Measurements from ENCODE around the gene AKT2. TPM values are rescaled to one million over a fixed set of nuclear protein-coding genes. Genes with fewer than 3 reads are reported as not detected.

Gene AKT2
- total and polyA plus RNA-seq, 12 donors: 56.7 to 147 (median 123) TPM

GRCh38 chr19:40309666-40310065, 24.5 kb upstream of the AKT2 start:
- H3K36me3 ChIP-seq: no peaks in the 10 kb centered on the region
- no peaks in the 10 kb centered on the region for H3K27me3 ChIP-seq
- H3K4me1 ChIP-seq: peaks cover 0 to 4% (median 0%) of the 10 kb centered on the region in 9 donors
- WGBS, 2 donors: 85 to 86% methylated on average over 1 of the region's 1 CpG
- ATAC-seq (no peak), DNase-seq (no peak)
- TF ChIP-seq, protein P1, sequence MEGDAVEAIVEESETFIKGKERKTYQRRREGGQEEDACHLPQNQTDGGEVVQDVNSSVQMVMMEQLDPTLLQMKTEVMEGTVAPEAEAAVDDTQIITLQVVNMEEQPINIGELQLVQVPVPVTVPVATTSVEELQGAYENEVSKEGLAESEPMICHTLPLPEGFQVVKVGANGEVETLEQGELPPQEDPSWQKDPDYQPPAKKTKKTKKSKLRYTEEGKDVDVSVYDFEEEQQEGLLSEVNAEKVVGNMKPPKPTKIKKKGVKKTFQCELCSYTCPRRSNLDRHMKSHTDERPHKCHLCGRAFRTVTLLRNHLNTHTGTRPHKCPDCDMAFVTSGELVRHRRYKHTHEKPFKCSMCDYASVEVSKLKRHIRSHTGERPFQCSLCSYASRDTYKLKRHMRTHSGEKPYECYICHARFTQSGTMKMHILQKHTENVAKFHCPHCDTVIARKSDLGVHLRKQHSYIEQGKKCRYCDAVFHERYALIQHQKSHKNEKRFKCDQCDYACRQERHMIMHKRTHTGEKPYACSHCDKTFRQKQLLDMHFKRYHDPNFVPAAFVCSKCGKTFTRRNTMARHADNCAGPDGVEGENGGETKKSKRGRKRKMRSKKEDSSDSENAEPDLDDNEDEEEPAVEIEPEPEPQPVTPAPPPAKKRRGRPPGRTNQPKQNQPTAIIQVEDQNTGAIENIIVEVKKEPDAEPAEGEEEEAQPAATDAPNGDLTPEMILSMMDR (IDR thresholded peaks at IDR 0.05): no peak
- no peak overlapping the region for H3K4me3 ChIP-seq
- no peaks in the 10 kb centered on the region for H3K9me3 ChIP-seq
- intact Hi-C loops (cut with DNase I): loop anchor here in 9 of 10 donors (5.0 to 10.0 kb wide), 8 partner anchors 165 to 325 kb away; no protein-coding TSS in a partner anchor
- no peak overlapping the region for H3K27ac ChIP-seq

DNA sequence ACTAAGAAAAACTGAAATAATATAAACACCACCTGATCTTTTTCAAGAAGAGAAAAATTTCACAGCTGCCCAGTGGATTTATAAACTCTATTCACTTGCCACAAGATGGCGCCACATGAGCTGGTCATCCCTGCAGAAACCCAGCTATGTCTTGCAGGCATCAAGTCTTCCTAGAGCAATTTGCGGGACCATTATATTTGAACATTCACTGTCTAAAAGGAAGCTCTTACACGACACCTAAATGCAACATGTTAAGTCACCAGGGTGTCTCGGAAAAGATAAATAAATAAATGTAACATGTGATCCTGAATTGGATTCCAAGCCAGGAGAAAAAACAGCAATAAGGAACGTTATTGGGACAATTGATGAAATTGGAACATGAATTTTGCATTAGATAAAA, 20.3 kb upstream of the AKT2 start:
- TF ChIP-seq, protein P1 (IDR thresholded peaks at IDR 0.05): peak; percentile 59 to 87 (median 81)
- H3K9me3 ChIP-seq: no peaks in the 10 kb centered on the region
- no peaks in the 10 kb centered on the region for H3K36me3 ChIP-seq
- 10% methylated on average over 5 of the region's 5 CpGs for WGBS, 2 donors
- no peaks in the 10 kb centered on the region for H3K27me3 ChIP-seq
- H3K4me3 ChIP-seq: no peak overlapping the region
- intact Hi-C loops (cut with DNase I): loop anchor here in 9 of 10 donors (2.0 to 10.0 kb wide), 9 partner anchors 161 to 329 kb away; no protein-coding TSS in a partner anchor
- H3K4me1 ChIP-seq: peaks cover 0 to 4% (median 0%) of the 10 kb centered on the region in 9 donors
- H3K27ac ChIP-seq: no peak overlapping the region
- peak; percentile 62 to 85 for DNase-seq
- peak; percentile 67 to 90 (median 79) for ATAC-seq

GRCh38 chr19:40304306-40304705, 19.2 kb upstream of the AKT2 start:
- TF ChIP-seq, protein P1 (IDR thresholded peaks at IDR 0.05): no peak
- no peak for DNase-seq
- Histone ChIP-seq H3K27ac (no peak overlapping the region), H3K9me3 (no peaks in the 10 kb centered on the region), H3K36me3 (no peaks in the 10 kb centered on the region), H3K4me3 (no peak overlapping the region), H3K4me1 (peaks cover 0 to 4% (median 0%) of the 10 kb centered on the region in 9 donors), H3K27me3 (no peaks in the 10 kb centered on the region)
- no peak for ATAC-seq
- WGBS, 2 donors: 51 to 58% methylated on average over 4 of the region's 4 CpGs
- intact Hi-C loops (cut with DNase I): loop anchor here in 7 of 10 donors (2.0 to 10.0 kb wide), 5 partner anchors 160 to 330 kb away; no protein-coding TSS in a partner anchor

GRCh38 chr19:40303765-40304164, 18.6 kb upstream of the AKT2 start:
- Histone ChIP-seq H3K4me3 (no peak overlapping the region), H3K36me3 (no peaks in the 10 kb centered on the region), H3K27me3 (no peaks in the 10 kb centered on the region), H3K27ac (no peak overlapping the region), H3K4me1 (peaks cover 0 to 4% (median 0%) of the 10 kb centered on the region in 9 donors), H3K9me3 (no peaks in the 10 kb centered on the region)
- TF ChIP-seq, protein P1 (IDR thresholded peaks at IDR 0.05): no peak
- intact Hi-C loops (cut with DNase I): loop anchor here in 7 of 10 donors (2.0 to 10.0 kb wide), 5 partner anchors 159 to 331 kb away; no protein-coding TSS in a partner anchor
- ATAC-seq (no peak), DNase-seq (no peak)
- WGBS, 2 donors: 85 to 92% methylated on average over 2 of the region's 2 CpGs

All from heart right ventricle (tissue), 16 donors.